Activated T-helper 17 cell treated with anti-CD3 and anti-CD28 coated beads, Interleukin-2, amount 50 U/mL, for 72 hours (primary cell): Measurements from ENCODE around the gene TWNK. TPM values are rescaled to one million over a fixed set of nuclear protein-coding genes. Genes with fewer than 3 reads are reported as not detected.

Experiments used
- ATAC-seq: fragments of 150-1000 bp; cut with Tn5 transposase; replicated peaks from 2 replicates; pipeline ENCODE4 v1.10.0; 2021; ENCODE audit warnings: mild to moderate bottlenecking, moderate library complexity
- H3K27ac Mint-ChIP-seq: one replicate; pipeline ENCODE4 v1.8.0; 2022; ENCODE audit warnings: mixed read lengths
- H3K27me3 Mint-ChIP-seq: one replicate; pipeline ENCODE4 v1.8.0; 2022; ENCODE audit warnings: mixed read lengths
- H3K36me3 Mint-ChIP-seq: one replicate; pipeline ENCODE4 v1.8.0; 2022; ENCODE audit warnings: low read depth, mild to moderate bottlenecking, mixed read lengths
- H3K4me1 Mint-ChIP-seq: one replicate; pipeline ENCODE4 v1.8.0; 2022; ENCODE audit warnings: mixed read lengths
- H3K4me3 Mint-ChIP-seq: one replicate; pipeline ENCODE4 v1.8.0; 2022; ENCODE audit warnings: mild to moderate bottlenecking, mixed read lengths
- H3K9me3 Mint-ChIP-seq: one replicate; pipeline ENCODE4 v1.8.0; 2022; ENCODE audit warnings: mixed read lengths
- total RNA-seq, 2 donors: library from RNA; stranded (reverse); gene quantifications; one replicate each; pipeline ENCODE4 v1.2.3, GENCODE V29; 2022

Gene TWNK
- total RNA-seq, 2 donors from 2014 or later: 12.0 to 24.9 TPM

- H3K9me3 Mint-ChIP-seq: no peaks in the 10 kb centered on the region
- H3K4me3 Mint-ChIP-seq: no peak overlapping the region
- no peaks in the 10 kb centered on the region for H3K36me3 Mint-ChIP-seq
- H3K27me3 Mint-ChIP-seq: no peaks in the 10 kb centered on the region
- no peak overlapping the region for H3K27ac Mint-ChIP-seq
- H3K4me1 Mint-ChIP-seq: no peaks in the 10 kb centered on the region
- ATAC-seq: no peak
Measured at GRCh38 chr10:101007099-101007711, 19.9 kb downstream of the TWNK start.

- ATAC-seq: no peak
- Mint-ChIP-seq H3K36me3 (no peaks in the 10 kb centered on the region), H3K27me3 (no peaks in the 10 kb centered on the region), H3K4me3 (no peak overlapping the region), H3K27ac (peak overlapping the region; percentile 41), H3K9me3 (no peaks in the 10 kb centered on the region), H3K4me1 (peaks cover 6% of the 10 kb centered on the region)
Measured at GRCh38 chr10:101007915-101008822, 20.8 kb downstream of the TWNK start.

- no peak overlapping the region for H3K4me3 Mint-ChIP-seq
- H3K27me3 Mint-ChIP-seq: no peaks in the 10 kb centered on the region
- no peaks in the 10 kb centered on the region for H3K36me3 Mint-ChIP-seq
- no peaks in the 10 kb centered on the region for H3K9me3 Mint-ChIP-seq
- ATAC-seq: no peak
- peaks cover 10% of the 10 kb centered on the region for H3K4me1 Mint-ChIP-seq
- H3K27ac Mint-ChIP-seq: no peak overlapping the region
Measured at GRCh38 chr10:101008823-101009423, 21.6 kb downstream of the TWNK start.

GRCh38 chr10:101010329-101010728, 23.0 kb downstream of the TWNK start:
- Mint-ChIP-seq H3K27me3 (peaks cover 2% of the 10 kb centered on the region), H3K4me1 (peaks cover 18% of the 10 kb centered on the region), H3K27ac (no peak overlapping the region), H3K36me3 (no peaks in the 10 kb centered on the region), H3K9me3 (no peaks in the 10 kb centered on the region), H3K4me3 (no peak overlapping the region)
- ATAC-seq: no peak

- Mint-ChIP-seq H3K36me3 (no peaks in the 10 kb centered on the region), H3K4me3 (no peak overlapping the region), H3K27ac (no peak overlapping the region), H3K4me1 (peaks cover 20% of the 10 kb centered on the region), H3K9me3 (no peaks in the 10 kb centered on the region), H3K27me3 (peaks cover 11% of the 10 kb centered on the region)
- ATAC-seq: no peak
Measured at GRCh38 chr10:101011517-101012423, 24.4 kb downstream of the TWNK start.

- no peaks in the 10 kb centered on the region for H3K9me3 Mint-ChIP-seq
- H3K36me3 Mint-ChIP-seq: no peaks in the 10 kb centered on the region
- peaks cover 20% of the 10 kb centered on the region for H3K4me1 Mint-ChIP-seq
- H3K27ac Mint-ChIP-seq: peak overlapping the region; percentile 49
- ATAC-seq: peak; percentile 89
- H3K27me3 Mint-ChIP-seq: peaks cover 20% of the 10 kb centered on the region
- peak overlapping the region; percentile 38 for H3K4me3 Mint-ChIP-seq
Measured at GRCh38 chr10:101012525-101013364, 25.4 kb downstream of the TWNK start.

GRCh38 chr10:101013365-101013825, 26.1 kb downstream of the TWNK start:
- H3K36me3 Mint-ChIP-seq: no peaks in the 10 kb centered on the region
- no peaks in the 10 kb centered on the region for H3K9me3 Mint-ChIP-seq
- ATAC-seq: no peak
- peaks cover 22% of the 10 kb centered on the region for H3K27me3 Mint-ChIP-seq
- peaks cover 20% of the 10 kb centered on the region for H3K4me1 Mint-ChIP-seq
- peak overlapping the region; percentile 49 for H3K27ac Mint-ChIP-seq
- peak overlapping the region; percentile 38 for H3K4me3 Mint-ChIP-seq

GRCh38 chr10:101014230-101014884, 27.0 kb downstream of the TWNK start:
- Mint-ChIP-seq H3K4me3 (no peak overlapping the region), H3K9me3 (no peaks in the 10 kb centered on the region), H3K27me3 (peaks cover 25% of the 10 kb centered on the region), H3K36me3 (no peaks in the 10 kb centered on the region), H3K4me1 (peaks cover 20% of the 10 kb centered on the region), H3K27ac (peak overlapping the region; percentile 59)
- peak; percentile 20 for ATAC-seq

- no peaks in the 10 kb centered on the region for H3K9me3 Mint-ChIP-seq
- H3K36me3 Mint-ChIP-seq: no peaks in the 10 kb centered on the region
- H3K4me1 Mint-ChIP-seq: peaks cover 20% of the 10 kb centered on the region
- peak overlapping the region; percentile 26 for H3K27ac Mint-ChIP-seq
- H3K27me3 Mint-ChIP-seq: peaks cover 28% of the 10 kb centered on the region
- peak overlapping the region; percentile 32 for H3K4me3 Mint-ChIP-seq
- peak; percentile 37 for ATAC-seq
Measured at GRCh38 chr10:101014966-101015581, 27.7 kb downstream of the TWNK start.

GRCh38 chr10:101015582-101015973, 28.2 kb downstream of the TWNK start:
- H3K4me3 Mint-ChIP-seq: peak overlapping the region; percentile 32
- peaks cover 28% of the 10 kb centered on the region for H3K27me3 Mint-ChIP-seq
- no peak for ATAC-seq
- H3K4me1 Mint-ChIP-seq: peaks cover 20% of the 10 kb centered on the region
- H3K9me3 Mint-ChIP-seq: no peaks in the 10 kb centered on the region
- peak overlapping the region; percentile 26 for H3K27ac Mint-ChIP-seq
- H3K36me3 Mint-ChIP-seq: no peaks in the 10 kb centered on the region

GRCh38 chr10:101016814-101017213, 29.5 kb downstream of the TWNK start:
- Mint-ChIP-seq H3K36me3 (no peaks in the 10 kb centered on the region), H3K9me3 (no peaks in the 10 kb centered on the region), H3K27me3 (peaks cover 33% of the 10 kb centered on the region), H3K4me3 (no peak overlapping the region), H3K27ac (no peak overlapping the region), H3K4me1 (peaks cover 20% of the 10 kb centered on the region)
- ATAC-seq: no peak

- no peak for ATAC-seq
- H3K4me1 Mint-ChIP-seq: peaks cover 14% of the 10 kb centered on the region
- H3K27ac Mint-ChIP-seq: no peak overlapping the region
- H3K27me3 Mint-ChIP-seq: peaks cover 33% of the 10 kb centered on the region
- H3K4me3 Mint-ChIP-seq: no peak overlapping the region
- H3K9me3 Mint-ChIP-seq: no peaks in the 10 kb centered on the region
- H3K36me3 Mint-ChIP-seq: no peaks in the 10 kb centered on the region
Measured at GRCh38 chr10:101018118-101018599, 30.8 kb downstream of the TWNK start.
